Lower leg skin (tissue), 4 donors: ENCODE data around the gene NFIX. TPM values are rescaled to one million over a fixed set of nuclear protein-coding genes. Genes with fewer than 3 reads are reported as not detected.

Experiments
- DNase-seq, 2 donors: peaks; one replicate each; pipeline ENCODE4 v3.0.0-alpha.2; 2019; ENCODE audit warnings: low spot score in 2 of 2
- H3K4me3 ChIP-seq: fragments of 200-600 bp; sonication (generic); 2 replicates; pipeline ENCODE4 v1.5.1; 2017; ENCODE audit warnings: mild to moderate bottlenecking, low read depth; ENCODE audit not compliant: poor library complexity, severe bottlenecking
- CTCF ChIP-seq, 3 donors: fragments of 450-650 bp; IDR thresholded peaks; one replicate each; pipeline ENCODE4 v1.5.1; 2016; ENCODE audit warnings: antibody characterized with exemption in 3 of 3, mild to moderate bottlenecking in 3 of 3, moderate library complexity in 2 of 3
- POLR2A ChIP-seq, 2 donors: fragments of 450-650 bp; IDR thresholded peaks; one replicate each; pipeline ENCODE4 v1.6.1; 2016 to 2017; ENCODE audit warnings: antibody characterized with exemption in 2 of 2, mild to moderate bottlenecking in 1 of 2, moderate library complexity in 1 of 2
- WGBS, 2 donors: methylation state at CpG; one replicate each; pipeline ENCODE4 v1.1.5; 2018; 5-methylcytosine and 5-hydroxymethylcytosine counted together
- intact Hi-C: fragments of 100-400 bp; cut with DNase I; formaldehyde crosslinking; loops from one replicate; pipeline ENCODE4 v1.15.0; 2023; ENCODE audit warnings: low total_unique reads
- total RNA-seq, 4 donors: library from RNA; depleted of rRNA; stranded (reverse); fragments of >200 nt; gene quantifications; one replicate each; pipeline ENCODE4 v1.1.0, GENCODE V29; 2016

The NFIX gene
- total RNA-seq, 4 donors from 2014 or later = 119 to 177 (median 136) TPM

GRCh38 chr19:12987781-12988180 is 7.5 kb upstream of the NFIX start:
- intact Hi-C loops = loop anchor here (10.0 kb wide), 1 partner anchor 77 kb away; no protein-coding TSS in a partner anchor
- no peak for DNase-seq
- H3K4me3 ChIP-seq = no peak overlapping the region
- WGBS, 2 donors = 71 to 74% methylated on average over 10 of the region's 10 CpGs
- TF ChIP-seq CTCF (IDR thresholded peaks at IDR 0.05) (no peak), POLR2A (IDR thresholded peaks at IDR 0.05) (no peak)

- WGBS, 2 donors = 52 to 60% methylated on average over 20 to 22 of the region's 22 CpGs
- no peak overlapping the region for H3K4me3 ChIP-seq
- intact Hi-C loops = no loop called here
- DNase-seq = no peak
- no peak for TF ChIP-seq CTCF (IDR thresholded peaks at IDR 0.05)
- no peak for TF ChIP-seq POLR2A (IDR thresholded peaks at IDR 0.05)
These were observed 4.8 kb upstream of the NFIX start for GRCh38 chr19:12990431-12990830.

GRCh38 chr19:12990853-12991252 is 4.4 kb upstream of the NFIX start:
- no peak overlapping the region for H3K4me3 ChIP-seq
- no peak for DNase-seq
- WGBS, 2 donors = 74 to 76% methylated on average over 3 of the region's 3 CpGs
- no peak for TF ChIP-seq POLR2A (IDR thresholded peaks at IDR 0.05)
- TF ChIP-seq CTCF (IDR thresholded peaks at IDR 0.05) = no peak
- intact Hi-C loops = no loop called here

- intact Hi-C loops = no loop called here
- TF ChIP-seq POLR2A (IDR thresholded peaks at IDR 0.05) (no peak), CTCF (IDR thresholded peaks at IDR 0.05) (no peak)
- no peak overlapping the region for H3K4me3 ChIP-seq
- DNase-seq = peak in 1 of 2 donors; percentile 76
- 95 to 98% methylated on average over 5 of the region's 5 CpGs for WGBS, 2 donors
These were observed 4.0 kb upstream of the NFIX start for GRCh38 chr19:12991296-12991695.

GRCh38 chr19:12992729-12993128 is 2.5 kb upstream of the NFIX start:
- H3K4me3 ChIP-seq = no peak overlapping the region
- DNase-seq = no peak
- 95 to 97% methylated on average over 11 of the region's 11 CpGs for WGBS, 2 donors
- intact Hi-C loops = no loop called here
- TF ChIP-seq CTCF (IDR thresholded peaks at IDR 0.05) = no peak
- TF ChIP-seq POLR2A (IDR thresholded peaks at IDR 0.05) = no peak

GRCh38 chr19:12993562-12993961 is 1.7 kb upstream of the NFIX start:
- no peak for DNase-seq
- intact Hi-C loops = no loop called here

More at GRCh38 chr19:12993562-12993961, 1.7 kb upstream of the NFIX start:
- WGBS, 2 donors = 49 to 66% methylated on average over 7 of the region's 7 CpGs
- H3K4me3 ChIP-seq = no peak overlapping the region
- TF ChIP-seq CTCF (IDR thresholded peaks at IDR 0.05) = no peak
- no peak for TF ChIP-seq POLR2A (IDR thresholded peaks at IDR 0.05)
